ENCODE data around the gene HPSE2. TPM values are rescaled to one million over a fixed set of nuclear protein-coding genes. Genes with fewer than 3 reads are reported as not detected.

HPSE2 gene
- total RNA-seq, 1 donor from 2014 or later = not detected

DNA sequence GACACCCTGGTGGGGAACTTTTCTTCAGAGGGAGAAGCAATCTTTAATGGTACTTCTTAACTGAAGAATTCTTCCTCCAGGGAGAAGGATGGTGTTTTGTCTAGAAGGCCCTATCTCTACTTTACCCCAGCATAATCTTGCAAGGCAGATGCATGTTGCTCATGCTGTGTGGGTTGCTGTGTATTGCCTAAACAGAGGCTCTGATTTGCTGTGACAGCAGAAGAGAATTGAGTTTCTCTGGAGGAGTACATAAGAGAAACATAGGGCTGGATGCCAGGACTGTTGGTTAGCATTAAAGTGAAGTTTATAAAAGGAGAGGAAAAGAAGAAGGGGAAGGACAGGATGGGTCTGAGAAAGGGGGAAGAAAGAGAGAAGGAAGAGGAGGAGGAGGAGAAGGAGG lies 540.8 kb downstream of the HPSE2 start:
- TF ChIP-seq, protein P1, sequence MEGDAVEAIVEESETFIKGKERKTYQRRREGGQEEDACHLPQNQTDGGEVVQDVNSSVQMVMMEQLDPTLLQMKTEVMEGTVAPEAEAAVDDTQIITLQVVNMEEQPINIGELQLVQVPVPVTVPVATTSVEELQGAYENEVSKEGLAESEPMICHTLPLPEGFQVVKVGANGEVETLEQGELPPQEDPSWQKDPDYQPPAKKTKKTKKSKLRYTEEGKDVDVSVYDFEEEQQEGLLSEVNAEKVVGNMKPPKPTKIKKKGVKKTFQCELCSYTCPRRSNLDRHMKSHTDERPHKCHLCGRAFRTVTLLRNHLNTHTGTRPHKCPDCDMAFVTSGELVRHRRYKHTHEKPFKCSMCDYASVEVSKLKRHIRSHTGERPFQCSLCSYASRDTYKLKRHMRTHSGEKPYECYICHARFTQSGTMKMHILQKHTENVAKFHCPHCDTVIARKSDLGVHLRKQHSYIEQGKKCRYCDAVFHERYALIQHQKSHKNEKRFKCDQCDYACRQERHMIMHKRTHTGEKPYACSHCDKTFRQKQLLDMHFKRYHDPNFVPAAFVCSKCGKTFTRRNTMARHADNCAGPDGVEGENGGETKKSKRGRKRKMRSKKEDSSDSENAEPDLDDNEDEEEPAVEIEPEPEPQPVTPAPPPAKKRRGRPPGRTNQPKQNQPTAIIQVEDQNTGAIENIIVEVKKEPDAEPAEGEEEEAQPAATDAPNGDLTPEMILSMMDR (conservative IDR thresholded peaks at IDR 0.05) = no peak
- Mint-ChIP-seq H3K4me3 (no peak overlapping the region), H3K27me3 (ENCODE audit: low read depth) (peaks cover 6% of the 10 kb centered on the region), H3K9me3 (peaks cover 7% of the 10 kb centered on the region), H3K27ac (ENCODE audit: unreplicated experiment) (no peak overlapping the region), H3K4me1 (no peaks in the 10 kb centered on the region), H3K36me3 (ENCODE audit: low read depth) (no peaks in the 10 kb centered on the region)
- no peak for DNase-seq (ENCODE audit: low read depth, low spot score)

GRCh38 chr10:98694014-98694413 lies 541.6 kb downstream of the HPSE2 start:
- no peak overlapping the region for H3K4me3 Mint-ChIP-seq
- no peak for DNase-seq (ENCODE audit: low read depth, low spot score)
- H3K9me3 Mint-ChIP-seq = peaks cover 7% of the 10 kb centered on the region
- no peaks in the 10 kb centered on the region for H3K4me1 Mint-ChIP-seq
- no peak overlapping the region for H3K27ac Mint-ChIP-seq (ENCODE audit: unreplicated experiment)
- TF ChIP-seq, protein P1 (conservative IDR thresholded peaks at IDR 0.05) = no peak
- H3K36me3 Mint-ChIP-seq (ENCODE audit: low read depth) = no peaks in the 10 kb centered on the region
- peaks cover 6% of the 10 kb centered on the region for H3K27me3 Mint-ChIP-seq (ENCODE audit: low read depth)

- no peak for DNase-seq (ENCODE audit: low read depth, low spot score)
- no peak overlapping the region for H3K4me3 Mint-ChIP-seq
- TF ChIP-seq, protein P1 (conservative IDR thresholded peaks at IDR 0.05) = no peak
- no peaks in the 10 kb centered on the region for H3K4me1 Mint-ChIP-seq
- no peak overlapping the region for H3K27ac Mint-ChIP-seq (ENCODE audit: unreplicated experiment)
- no peaks in the 10 kb centered on the region for H3K36me3 Mint-ChIP-seq (ENCODE audit: low read depth)
- H3K27me3 Mint-ChIP-seq (ENCODE audit: low read depth) = peaks cover 29% of the 10 kb centered on the region
- H3K9me3 Mint-ChIP-seq = peaks cover 8% of the 10 kb centered on the region
Observed at GRCh38 chr10:98687685-98688084, 548.0 kb downstream of the HPSE2 start.

DNA sequence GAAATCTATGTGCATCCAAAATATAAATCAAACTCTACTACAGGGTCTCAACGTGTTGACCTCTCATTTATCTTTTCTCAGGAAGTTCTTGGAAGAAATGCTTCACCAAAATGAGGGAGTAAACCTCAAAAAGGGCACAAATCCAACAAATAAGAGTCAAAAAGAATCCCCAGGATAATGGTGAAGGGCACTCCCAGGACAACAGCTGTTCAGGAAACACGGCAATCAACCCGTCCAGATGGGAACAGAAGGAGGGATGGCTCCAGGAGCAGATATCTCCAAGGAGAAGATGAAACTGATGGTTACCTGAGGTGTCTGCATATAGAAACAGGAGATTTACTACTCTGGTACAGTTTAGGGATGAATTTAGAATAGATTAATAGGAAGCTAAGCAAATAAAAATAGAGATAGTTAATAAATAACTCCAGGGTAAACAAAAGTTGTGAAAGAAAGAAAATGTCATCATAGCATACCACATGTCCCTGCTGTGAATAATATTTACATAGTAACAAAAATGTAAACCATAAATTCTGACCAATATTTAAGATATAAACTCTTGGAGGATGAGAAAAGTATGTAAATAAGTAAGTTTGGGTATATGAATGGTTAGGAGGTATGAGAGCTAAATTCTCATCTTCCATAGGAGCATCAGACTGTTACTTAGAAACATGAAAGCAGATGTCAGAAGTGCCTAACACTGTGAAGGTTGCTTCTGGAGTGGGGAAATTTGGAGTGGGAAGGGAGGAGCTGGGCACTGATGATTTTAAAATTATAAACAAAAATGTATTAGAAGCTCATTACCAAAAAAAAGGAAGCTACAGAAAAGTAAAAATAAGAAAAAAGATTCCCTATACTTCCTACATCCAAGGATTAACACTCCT lies 551.4 kb downstream of the HPSE2 start:
- DNase-seq (ENCODE audit: low read depth, low spot score) = no peak
- H3K4me3 Mint-ChIP-seq = no peak overlapping the region
- TF ChIP-seq, protein P1 (conservative IDR thresholded peaks at IDR 0.05) = no peak
- H3K4me1 Mint-ChIP-seq = no peaks in the 10 kb centered on the region
- H3K27ac Mint-ChIP-seq (ENCODE audit: unreplicated experiment) = no peak overlapping the region
- H3K9me3 Mint-ChIP-seq = peaks cover 8% of the 10 kb centered on the region
- no peaks in the 10 kb centered on the region for H3K36me3 Mint-ChIP-seq (ENCODE audit: low read depth)
- peaks cover 35% of the 10 kb centered on the region for H3K27me3 Mint-ChIP-seq (ENCODE audit: low read depth)

DNA sequence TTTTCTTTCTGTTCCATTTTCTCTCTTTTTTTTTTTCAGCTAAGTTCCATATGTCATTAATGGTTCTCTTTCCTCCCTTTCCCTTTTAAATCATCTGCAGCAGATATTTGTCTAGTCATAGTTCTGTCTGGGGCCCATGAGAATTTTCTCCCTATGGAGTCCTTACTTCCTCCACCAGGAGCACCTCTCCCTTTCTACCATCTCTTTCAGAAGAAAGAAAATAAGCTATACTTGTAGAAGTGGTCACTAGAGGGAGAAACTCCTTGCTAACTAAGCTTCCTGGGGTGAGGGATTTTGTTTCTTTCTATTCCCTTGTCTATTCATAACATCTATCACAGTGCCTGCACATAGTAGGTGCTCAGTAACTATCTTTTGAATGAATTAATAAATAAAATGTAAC lies 558.8 kb downstream of the HPSE2 start:
- TF ChIP-seq, protein P1 (conservative IDR thresholded peaks at IDR 0.05) = no peak
- no peak overlapping the region for H3K4me3 Mint-ChIP-seq
- no peak for DNase-seq (ENCODE audit: low read depth, low spot score)
- H3K4me1 Mint-ChIP-seq = peaks cover 7% of the 10 kb centered on the region
- no peak overlapping the region for H3K27ac Mint-ChIP-seq (ENCODE audit: unreplicated experiment)
- no peaks in the 10 kb centered on the region for H3K36me3 Mint-ChIP-seq (ENCODE audit: low read depth)
- no peaks in the 10 kb centered on the region for H3K9me3 Mint-ChIP-seq
- H3K27me3 Mint-ChIP-seq (ENCODE audit: low read depth) = peaks cover 2% of the 10 kb centered on the region
